WERI-Rb-1 (cell line): ENCODE results near the gene GABRB1.

Experiments
- DNase-seq: peaks from one replicate; pipeline ENCODE4 v3.0.0-alpha.2; 2020
- H3K27ac ChIP-seq: fragments of 250-450 bp; sonication (Bioruptor Pico); 2 replicates; pipeline ENCODE4 v1.5.1; 2020; ENCODE audit warnings: mild to moderate bottlenecking, moderate library complexity
- H3K27me3 ChIP-seq: fragments of 250-450 bp; sonication (Bioruptor Pico); 2 replicates; pipeline ENCODE4 v1.5.1; 2021; ENCODE audit warnings: mild to moderate bottlenecking, low read depth, moderate library complexity; ENCODE audit not compliant: insufficient read depth, severe bottlenecking
- H3K36me3 ChIP-seq: fragments of 250-450 bp; sonication (Bioruptor Pico); 2 replicates; pipeline ENCODE4 v1.5.1; 2020; ENCODE audit warnings: mild to moderate bottlenecking, moderate library complexity
- H3K4me3 ChIP-seq: 2 replicates; pipeline ENCODE4 v1.5.1; 2011; ENCODE audit warnings: low read depth, mild to moderate bottlenecking, control low read depth, low read length
- H3K9me3 ChIP-seq: fragments of 250-450 bp; sonication (Bioruptor Pico); 2 replicates; pipeline ENCODE4 v1.5.1; 2021; ENCODE audit warnings: mild to moderate bottlenecking, moderate library complexity; ENCODE audit not compliant: severe bottlenecking
- CTCF ChIP-seq: IDR thresholded peaks from 2 replicates; pipeline ENCODE4 v1.5.1; 2011; ENCODE audit warnings: low read depth, mild to moderate bottlenecking, control low read depth, inconsistent platforms, low read length

GABRB1 gene

DNA sequence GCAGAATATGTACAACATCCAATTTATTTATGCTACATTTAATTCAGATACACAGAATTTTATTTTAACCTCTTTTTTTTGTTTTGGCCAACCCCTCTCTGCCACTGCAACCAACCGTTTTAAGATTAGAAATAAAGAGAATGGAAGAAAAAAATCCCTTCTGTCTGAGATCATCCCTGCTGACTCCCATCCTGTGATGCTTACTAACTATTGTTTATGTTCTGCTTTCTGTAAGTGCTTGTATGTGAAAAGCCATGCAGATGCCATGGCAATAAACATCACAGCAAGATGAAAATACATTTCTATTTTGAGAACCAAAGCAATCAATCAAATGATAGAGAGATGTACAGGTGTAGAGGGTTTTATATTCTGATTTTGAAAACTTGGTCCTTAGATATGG is 70.1 kb downstream of the GABRB1 start:
- Histone ChIP-seq H3K27me3 (no peaks in the 10 kb centered on the region), H3K9me3 (no peaks in the 10 kb centered on the region), H3K4me3 (no peak overlapping the region), H3K27ac (no peak overlapping the region), H3K36me3 (no peaks in the 10 kb centered on the region)
- no peak for DNase-seq
- TF ChIP-seq CTCF = no peak

GRCh38 chr4:47104986-47105385 is 73.6 kb downstream of the GABRB1 start:
- TF ChIP-seq CTCF = no peak
- Histone ChIP-seq H3K36me3 (no peaks in the 10 kb centered on the region), H3K9me3 (no peaks in the 10 kb centered on the region), H3K27me3 (no peaks in the 10 kb centered on the region), H3K4me3 (no peak overlapping the region), H3K27ac (no peak overlapping the region)
- DNase-seq = no peak

GRCh38 chr4:47106561-47106960 is 75.2 kb downstream of the GABRB1 start:
- H3K4me3 ChIP-seq = no peak overlapping the region
- H3K27ac ChIP-seq = no peak overlapping the region
- H3K9me3 ChIP-seq = no peaks in the 10 kb centered on the region
- H3K27me3 ChIP-seq = no peaks in the 10 kb centered on the region
- no peak for TF ChIP-seq CTCF
- DNase-seq = no peak
- H3K36me3 ChIP-seq = no peaks in the 10 kb centered on the region

- no peak overlapping the region for H3K4me3 ChIP-seq
- no peak for TF ChIP-seq CTCF
- H3K9me3 ChIP-seq = no peaks in the 10 kb centered on the region
- DNase-seq = no peak
- H3K27ac ChIP-seq = no peak overlapping the region
- no peaks in the 10 kb centered on the region for H3K36me3 ChIP-seq
- no peaks in the 10 kb centered on the region for H3K27me3 ChIP-seq
Measured at GRCh38 chr4:47109379-47109778, 78.0 kb downstream of the GABRB1 start.

GRCh38 chr4:47110546-47111132 is 79.3 kb downstream of the GABRB1 start:
- no peak overlapping the region for H3K27ac ChIP-seq
- H3K9me3 ChIP-seq = no peaks in the 10 kb centered on the region
- H3K36me3 ChIP-seq = no peaks in the 10 kb centered on the region
- TF ChIP-seq CTCF = no peak
- no peak for DNase-seq
- no peak overlapping the region for H3K4me3 ChIP-seq
- H3K27me3 ChIP-seq = no peaks in the 10 kb centered on the region

GRCh38 chr4:47118192-47118929 is 87.0 kb downstream of the GABRB1 start:
- Histone ChIP-seq H3K27me3 (no peaks in the 10 kb centered on the region), H3K27ac (no peak overlapping the region), H3K4me3 (no peak overlapping the region), H3K9me3 (no peaks in the 10 kb centered on the region), H3K36me3 (no peaks in the 10 kb centered on the region)
- TF ChIP-seq CTCF = no peak
- no peak for DNase-seq
